Measurements from ENCODE around the gene ERAS. TPM values are rescaled to one million over a fixed set of nuclear protein-coding genes. Genes with fewer than 3 reads are reported as not detected.

ERAS gene
- polyA plus RNA-seq, 1 of the 3 experiments (the other 2 are of a cell fraction), result 0.03 TPM

DNA sequence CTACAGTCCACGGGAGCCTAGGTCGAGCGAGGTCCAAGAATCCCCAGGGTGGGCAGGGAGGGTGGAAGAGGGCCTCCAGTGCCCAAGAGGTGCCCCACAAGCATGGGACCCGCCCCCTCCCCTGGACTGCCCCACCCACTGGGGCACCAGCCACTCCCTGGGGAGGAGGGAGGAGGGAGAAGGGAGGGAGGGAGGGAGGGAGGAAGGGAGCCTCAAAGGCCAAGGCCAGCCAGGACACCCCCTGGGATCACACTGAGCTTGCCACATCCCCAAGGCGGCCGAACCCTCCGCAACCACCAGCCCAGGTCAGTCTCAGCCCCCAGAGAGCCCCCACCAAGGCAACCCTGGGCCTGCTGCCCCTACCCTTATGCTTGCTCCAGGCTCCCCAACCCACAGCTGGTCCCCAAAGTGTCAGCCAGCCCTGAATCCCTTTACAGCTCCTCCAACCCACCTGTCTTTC, 39.9 kb upstream of the ERAS start, which contains the start of gene GATA1:
TSS of gene GATA1 (plus strand) at position 250 of the 460 bp plus-strand sequence. CDS start 4,520 bp downstream, outside the sequence.
- ChIA-PET CTCF (no interaction called here), POLR2A (no interaction called here)
- Histone ChIP-seq H3K9me3 (no peaks in the 10 kb centered on the region), H3K4me3 (ENCODE audit: low read depth in 2 of 2, low read length in 1 of 2) (no peak within 1 kb of the TSS), H2AFZ (ENCODE audit: low read depth) (no peak within 1 kb of the TSS), H3K4me2 (no peak within 1 kb of the TSS), H3K27me3 (ENCODE audit: insufficient read depth) (peaks cover 31% of the 10 kb centered on the region; the same call in 1 of the 2 replicates), H3K9me2 (no peaks in the 10 kb centered on the region), H4K20me1 (ENCODE audit: insufficient read depth) (no peaks in the 10 kb centered on the region), H3K4me1 (ENCODE audit: control insufficient read depth in 1 of 2, insufficient read depth in 2 of 2, low read depth in 1 of 2, low read length in 1 of 2) (no peaks in the 10 kb centered on the region), H3F3A (replicated peaks; ENCODE audit: insufficient read depth) (no peaks in the 10 kb centered on the region), H3K36me3 (replicated peaks in 1 of 2; ENCODE audit: control insufficient read depth in 1 of 2, insufficient read depth in 2 of 2, low read length in 1 of 2) (no peaks in the 10 kb centered on the region), H3K9ac (no peak within 1 kb of the TSS), H3K79me2 (ENCODE audit: insufficient read depth) (no peaks in the 10 kb centered on the region), H3K27ac (ENCODE audit: low read depth in 2 of 2, low read length in 1 of 2) (no peak within 1 kb of the TSS)
- peak; percentile 19 for DNase-seq
- TF ChIP-seq EP300 (IDR thresholded peaks at IDR 0.05; ENCODE audit: borderline replicate concordance in 1 of 2, low read depth in 1 of 2, low read length in 1 of 2) (no peak), SMC3 (IDR thresholded peaks at IDR 0.05; ENCODE audit: low read depth, low read length) (no peak), FOXJ3 (CRISPR knock-in tag; IDR thresholded peaks at IDR 0.05) (no peak), TEAD4 (IDR thresholded peaks at IDR 0.05; ENCODE audit: borderline replicate concordance, insufficient read depth) (no peak), RXRA (IDR thresholded peaks at IDR 0.05; ENCODE audit: borderline replicate concordance, low read depth) (no peak), NRF1 (IDR thresholded peaks at IDR 0.05; ENCODE audit: low read depth, low read length) (no peak), JUND (IDR thresholded peaks at IDR 0.05) (no peak), FOSL2 (IDR thresholded peaks at IDR 0.05; ENCODE audit: borderline replicate concordance, low read depth) (no peak)
- TF ChIP-seq, protein P1, sequence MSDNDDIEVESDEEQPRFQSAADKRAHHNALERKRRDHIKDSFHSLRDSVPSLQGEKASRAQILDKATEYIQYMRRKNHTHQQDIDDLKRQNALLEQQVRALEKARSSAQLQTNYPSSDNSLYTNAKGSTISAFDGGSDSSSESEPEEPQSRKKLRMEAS (IDR thresholded peaks at IDR 0.05; ENCODE audit: low read depth), result no peak
- TF ChIP-seq, protein P2, sequence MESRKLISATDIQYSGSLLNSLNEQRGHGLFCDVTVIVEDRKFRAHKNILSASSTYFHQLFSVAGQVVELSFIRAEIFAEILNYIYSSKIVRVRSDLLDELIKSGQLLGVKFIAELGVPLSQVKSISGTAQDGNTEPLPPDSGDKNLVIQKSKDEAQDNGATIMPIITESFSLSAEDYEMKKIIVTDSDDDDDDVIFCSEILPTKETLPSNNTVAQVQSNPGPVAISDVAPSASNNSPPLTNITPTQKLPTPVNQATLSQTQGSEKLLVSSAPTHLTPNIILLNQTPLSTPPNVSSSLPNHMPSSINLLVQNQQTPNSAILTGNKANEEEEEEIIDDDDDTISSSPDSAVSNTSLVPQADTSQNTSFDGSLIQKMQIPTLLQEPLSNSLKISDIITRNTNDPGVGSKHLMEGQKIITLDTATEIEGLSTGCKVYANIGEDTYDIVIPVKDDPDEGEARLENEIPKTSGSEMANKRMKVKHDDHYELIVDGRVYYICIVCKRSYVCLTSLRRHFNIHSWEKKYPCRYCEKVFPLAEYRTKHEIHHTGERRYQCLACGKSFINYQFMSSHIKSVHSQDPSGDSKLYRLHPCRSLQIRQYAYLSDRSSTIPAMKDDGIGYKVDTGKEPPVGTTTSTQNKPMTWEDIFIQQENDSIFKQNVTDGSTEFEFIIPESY (IDR thresholded peaks at IDR 0.05; ENCODE audit: borderline replicate concordance, low read depth), result no peak
- TF ChIP-seq, protein P3, sequence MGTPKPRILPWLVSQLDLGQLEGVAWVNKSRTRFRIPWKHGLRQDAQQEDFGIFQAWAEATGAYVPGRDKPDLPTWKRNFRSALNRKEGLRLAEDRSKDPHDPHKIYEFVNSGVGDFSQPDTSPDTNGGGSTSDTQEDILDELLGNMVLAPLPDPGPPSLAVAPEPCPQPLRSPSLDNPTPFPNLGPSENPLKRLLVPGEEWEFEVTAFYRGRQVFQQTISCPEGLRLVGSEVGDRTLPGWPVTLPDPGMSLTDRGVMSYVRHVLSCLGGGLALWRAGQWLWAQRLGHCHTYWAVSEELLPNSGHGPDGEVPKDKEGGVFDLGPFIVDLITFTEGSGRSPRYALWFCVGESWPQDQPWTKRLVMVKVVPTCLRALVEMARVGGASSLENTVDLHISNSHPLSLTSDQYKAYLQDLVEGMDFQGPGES (IDR thresholded peaks at IDR 0.05; ENCODE audit: low read depth, low read length), result no peak
- 27% methylated on average over 5 of the region's 7 CpGs for WGBS (ENCODE audit: low lambda C conversion rate)

DNA sequence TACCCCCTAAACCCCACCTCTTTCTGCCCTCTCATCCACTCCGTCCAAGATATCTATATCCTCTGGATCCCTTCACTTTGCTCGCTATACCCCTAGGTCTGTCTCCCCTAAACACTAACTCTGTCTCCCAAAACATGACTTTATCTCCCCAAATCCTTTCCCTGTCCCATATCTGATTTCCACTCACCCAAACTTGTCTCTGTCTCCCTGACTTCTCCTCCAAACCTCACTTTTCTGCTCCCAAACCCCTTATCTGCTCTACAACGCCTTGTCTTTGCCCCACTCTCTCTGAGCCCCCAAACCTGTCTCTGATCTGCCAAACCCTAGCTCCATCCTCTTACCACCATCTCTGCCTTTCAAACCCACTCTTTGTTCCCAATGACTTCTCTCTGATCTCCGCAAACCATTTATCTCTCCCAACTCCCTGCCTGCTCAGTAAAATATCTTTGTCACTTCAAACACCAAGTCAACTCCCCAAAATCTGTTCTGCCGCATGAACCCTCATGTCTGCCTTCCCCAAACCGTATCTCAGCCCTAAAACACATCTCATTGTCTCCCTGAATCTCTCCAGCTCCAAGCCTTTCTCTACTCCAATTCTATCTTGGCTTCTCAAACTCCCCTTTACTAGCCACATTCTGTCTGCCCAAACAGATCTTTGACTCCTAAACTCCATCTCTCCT, 39.3 kb upstream of the ERAS start:
- Histone ChIP-seq H3K9me2 (no peaks in the 10 kb centered on the region), H3K9ac (no peak overlapping the region), H3F3A (replicated peaks; ENCODE audit: insufficient read depth) (no peaks in the 10 kb centered on the region), H3K27ac (ENCODE audit: low read depth in 2 of 2, low read length in 1 of 2) (no peak overlapping the region), H4K20me1 (ENCODE audit: insufficient read depth) (no peaks in the 10 kb centered on the region), H2AFZ (ENCODE audit: low read depth) (no peak overlapping the region), H3K36me3 (replicated peaks in 1 of 2; ENCODE audit: control insufficient read depth in 1 of 2, insufficient read depth in 2 of 2, low read length in 1 of 2) (no peaks in the 10 kb centered on the region), H3K4me2 (no peak overlapping the region), H3K9me3 (no peaks in the 10 kb centered on the region), H3K27me3 (ENCODE audit: insufficient read depth) (peaks cover 31% of the 10 kb centered on the region; the same call in 1 of the 2 replicates), H3K4me3 (ENCODE audit: low read depth in 2 of 2, low read length in 1 of 2) (no peak overlapping the region), H3K79me2 (ENCODE audit: insufficient read depth) (no peaks in the 10 kb centered on the region), H3K4me1 (ENCODE audit: control insufficient read depth in 1 of 2, insufficient read depth in 2 of 2, low read depth in 1 of 2, low read length in 1 of 2) (no peaks in the 10 kb centered on the region)
- WGBS (ENCODE audit: low lambda C conversion rate), result 18% methylated on average over 6 of the region's 6 CpGs
- ChIA-PET POLR2A (no interaction called here), CTCF (no interaction called here)
- no peak for DNase-seq
- TF ChIP-seq, protein P1 (IDR thresholded peaks at IDR 0.05; ENCODE audit: low read depth), result no peak
- TF ChIP-seq YY1 (IDR thresholded peaks at IDR 0.05; ENCODE audit: low read depth) (no peak), NFIC (IDR thresholded peaks at IDR 0.05; ENCODE audit: borderline replicate concordance) (no peak), POLR2AphosphoS5 (IDR thresholded peaks at IDR 0.05; ENCODE audit: low read depth, low read length) (no peak), RFX5 (IDR thresholded peaks at IDR 0.05; ENCODE audit: low read length) (no peak), RXRA (IDR thresholded peaks at IDR 0.05; ENCODE audit: borderline replicate concordance, low read depth) (no peak)
- TF ChIP-seq, protein P4, sequence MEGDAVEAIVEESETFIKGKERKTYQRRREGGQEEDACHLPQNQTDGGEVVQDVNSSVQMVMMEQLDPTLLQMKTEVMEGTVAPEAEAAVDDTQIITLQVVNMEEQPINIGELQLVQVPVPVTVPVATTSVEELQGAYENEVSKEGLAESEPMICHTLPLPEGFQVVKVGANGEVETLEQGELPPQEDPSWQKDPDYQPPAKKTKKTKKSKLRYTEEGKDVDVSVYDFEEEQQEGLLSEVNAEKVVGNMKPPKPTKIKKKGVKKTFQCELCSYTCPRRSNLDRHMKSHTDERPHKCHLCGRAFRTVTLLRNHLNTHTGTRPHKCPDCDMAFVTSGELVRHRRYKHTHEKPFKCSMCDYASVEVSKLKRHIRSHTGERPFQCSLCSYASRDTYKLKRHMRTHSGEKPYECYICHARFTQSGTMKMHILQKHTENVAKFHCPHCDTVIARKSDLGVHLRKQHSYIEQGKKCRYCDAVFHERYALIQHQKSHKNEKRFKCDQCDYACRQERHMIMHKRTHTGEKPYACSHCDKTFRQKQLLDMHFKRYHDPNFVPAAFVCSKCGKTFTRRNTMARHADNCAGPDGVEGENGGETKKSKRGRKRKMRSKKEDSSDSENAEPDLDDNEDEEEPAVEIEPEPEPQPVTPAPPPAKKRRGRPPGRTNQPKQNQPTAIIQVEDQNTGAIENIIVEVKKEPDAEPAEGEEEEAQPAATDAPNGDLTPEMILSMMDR (IDR thresholded peaks at IDR 0.05), result no peak
- TF ChIP-seq, protein P5, sequence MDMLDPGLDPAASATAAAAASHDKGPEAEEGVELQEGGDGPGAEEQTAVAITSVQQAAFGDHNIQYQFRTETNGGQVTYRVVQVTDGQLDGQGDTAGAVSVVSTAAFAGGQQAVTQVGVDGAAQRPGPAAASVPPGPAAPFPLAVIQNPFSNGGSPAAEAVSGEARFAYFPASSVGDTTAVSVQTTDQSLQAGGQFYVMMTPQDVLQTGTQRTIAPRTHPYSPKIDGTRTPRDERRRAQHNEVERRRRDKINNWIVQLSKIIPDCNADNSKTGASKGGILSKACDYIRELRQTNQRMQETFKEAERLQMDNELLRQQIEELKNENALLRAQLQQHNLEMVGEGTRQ (IDR thresholded peaks at IDR 0.05; ENCODE audit: borderline replicate concordance, low read depth, low read length), result no peak
- TF ChIP-seq, protein P3 (IDR thresholded peaks at IDR 0.05; ENCODE audit: low read depth, low read length), result no peak
